Panc1 (cell line): ENCODE results near the gene NEURL2. TPM values are rescaled to one million over a fixed set of nuclear protein-coding genes. Genes with fewer than 3 reads are reported as not detected.

Experiments used
- ATAC-seq: fragments of 200-7000 bp; cut with Tn5 transposase; 2 replicates; pipeline ENCODE4 v1.9.1; 2020; ENCODE audit warnings: mild to moderate bottlenecking, moderate library complexity
- BruUV-seq: library from RNA; stranded (reverse); fragments of 400-500 nt; replicated peaks from 2 replicates; lab custom pipeline; 2021; lab: Mats Ljungman, UMichigan
- CTCF ChIA-PET: fragments of 300-600 bp; sonication (Branson Sonifier 250); formaldehyde crosslinking; loops from one replicate; lab custom pipeline; 2022; ENCODE audit warnings: antibody characterized with exemption; lab: Charles Lee
- POLR2A ChIA-PET: fragments of 300-600 bp; sonication (Branson Sonifier 250); formaldehyde crosslinking; loops from one replicate; lab custom pipeline; 2022; ENCODE audit warnings: antibody characterized with exemption; lab: Charles Lee
- DNase-seq: peaks from one replicate; pipeline ENCODE4 v3.0.0-alpha.2; 2010; ENCODE audit warnings: low read depth, low spot score
- H3K27ac ChIP-seq: 2 replicates; pipeline ENCODE4 v1.5.1; 2011; ENCODE audit warnings: mild to moderate bottlenecking, low read length, inconsistent platforms
- H3K27me3 ChIP-seq: fragments of 200-500 bp; sonication (Bioruptor generic); 2 replicates; pipeline ENCODE4 v1.6.0; 2014; ENCODE audit warnings: low read length, inconsistent platforms; ENCODE audit not compliant: control insufficient read depth, insufficient read depth
- H3K36me3 ChIP-seq: fragments of 200-500 bp; sonication (Bioruptor generic); 2 replicates; pipeline ENCODE4 v1.5.1; 2014; ENCODE audit warnings: inconsistent platforms, mild to moderate bottlenecking, low read length, moderate library complexity; ENCODE audit not compliant: control insufficient read depth, insufficient read depth
- H3K4me1 ChIP-seq: 2 replicates; pipeline ENCODE4 v1.5.1; 2011; ENCODE audit warnings: inconsistent platforms, mild to moderate bottlenecking, low read length, moderate library complexity; ENCODE audit not compliant: control insufficient read depth, insufficient read depth
- H3K4me3 ChIP-seq, 2 experiments: 2 replicates each; pipeline ENCODE4 v1.5.1; 2011 to 2012; ENCODE audit warnings: low read depth in 2 of 2, low read length in 2 of 2, mild to moderate bottlenecking in 2 of 2, inconsistent platforms in 1 of 2, moderate library complexity in 1 of 2
- H3K9me3 ChIP-seq: fragments of 200-500 bp; sonication (Bioruptor generic); 2 replicates; pipeline ENCODE4 v1.5.1; 2014; ENCODE audit warnings: low read depth, mild to moderate bottlenecking, inconsistent platforms, low read length, moderate library complexity; ENCODE audit not compliant: control insufficient read depth, insufficient read depth
- POLR2AphosphoS5 ChIP-seq: IDR thresholded peaks from 2 replicates; pipeline ENCODE4 v1.6.1; 2012; ENCODE audit warnings: mild to moderate bottlenecking, low read depth, low read length, moderate library complexity
- SIN3A ChIP-seq: IDR thresholded peaks from 2 replicates; pipeline ENCODE4 v1.6.1; 2012; ENCODE audit warnings: low read depth, mild to moderate bottlenecking, low read length, moderate library complexity, borderline replicate concordance; ENCODE audit not compliant: insufficient read depth
- TCF7L2 ChIP-seq: IDR thresholded peaks from 2 replicates; pipeline ENCODE4 v1.6.1; 2011; ENCODE audit warnings: mild to moderate bottlenecking, low read depth, low read length, inconsistent platforms
- in situ Hi-C: cut with HindIII; loops from 2 replicates; pipeline ENCODE4 v1.10.0; 2016; ENCODE audit warnings: low sequenced_read_pairs, low pct_unique_long_range_greater_than_20kb
- intact Hi-C: fragments of 100-400 bp; cut with micrococcal nuclease; formaldehyde crosslinking; loops from one replicate; pipeline ENCODE4 v1.10.0; 2022; ENCODE audit not compliant: unreplicated experiment
- total RNA-seq: library from RNA; stranded (reverse); gene quantifications from one replicate; pipeline ENCODE4 v1.2.1, GENCODE V29; 2021; ENCODE audit not compliant: unreplicated experiment
- TF ChIP-seq, protein P1 (sequence below): fragments of 450-650 bp; IDR thresholded peaks from 2 replicates; pipeline ENCODE4 v1.5.1; 2017; ENCODE audit warnings: mild to moderate bottlenecking
- TF ChIP-seq, protein P2 (sequence below), 2 experiments: IDR thresholded peaks; 2 replicates each; pipeline ENCODE4 v1.6.1; 2011 to 2012; ENCODE audit warnings: low read depth in 2 of 2, control low read depth in 1 of 2, low read length in 1 of 2, mild to moderate bottlenecking in 1 of 2, moderate library complexity in 1 of 2; ENCODE audit not compliant: insufficient read depth in 1 of 2

Gene NEURL2
- total RNA-seq, 1 experiment from 2014 or later, result 3.0 TPM

DNA sequence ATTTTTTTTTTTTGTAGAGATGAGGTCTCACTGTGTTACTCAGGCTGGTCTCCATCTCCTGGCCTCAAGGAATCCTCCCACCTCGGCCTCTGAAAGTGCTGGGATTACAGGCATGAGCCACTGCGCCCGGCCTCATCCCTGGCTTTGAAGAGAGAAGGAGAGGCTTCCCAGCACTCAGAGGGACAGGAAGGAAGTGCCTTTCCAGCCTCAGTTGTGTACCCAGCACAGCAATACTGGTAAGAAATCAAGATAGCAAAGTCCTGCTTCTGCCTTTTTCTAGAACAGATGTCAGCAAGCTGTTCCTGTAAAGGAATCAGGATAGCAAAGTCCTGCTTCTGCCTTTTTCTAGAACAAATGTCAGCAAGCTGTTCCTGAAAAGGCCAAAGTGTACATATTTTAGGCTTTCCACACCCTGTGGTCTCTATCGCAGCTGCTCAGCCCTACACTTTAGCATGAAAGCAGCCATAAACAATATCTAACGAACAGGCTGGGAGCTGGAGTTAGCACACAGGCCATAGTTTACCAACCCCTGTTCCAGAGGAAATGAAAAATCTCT lies 27.3 kb upstream of the NEURL2 start:
- H3K27ac ChIP-seq, result no peak overlapping the region
- no peaks in the 10 kb centered on the region for H3K27me3 ChIP-seq
- no peaks in the 10 kb centered on the region for H3K36me3 ChIP-seq
- ATAC-seq (no peak), DNase-seq (no peak)
- H3K4me3 ChIP-seq, result no peak overlapping the region
- ChIA-PET POLR2A (interaction anchor here (0.8 kb wide), 1 partner anchor 19 kb away, joined by 3 read pairs; no protein-coding TSS in a partner anchor), CTCF (no interaction called here)
- intact Hi-C loops (no loop called here), in situ Hi-C loops (no loop called here)
- no TSS peak for BruUV-seq
- no peaks in the 10 kb centered on the region for H3K9me3 ChIP-seq
- no peaks in the 10 kb centered on the region for H3K4me1 ChIP-seq
- no peak for TF ChIP-seq POLR2AphosphoS5
- no peak for TF ChIP-seq SIN3A
- TF ChIP-seq, protein P1, sequence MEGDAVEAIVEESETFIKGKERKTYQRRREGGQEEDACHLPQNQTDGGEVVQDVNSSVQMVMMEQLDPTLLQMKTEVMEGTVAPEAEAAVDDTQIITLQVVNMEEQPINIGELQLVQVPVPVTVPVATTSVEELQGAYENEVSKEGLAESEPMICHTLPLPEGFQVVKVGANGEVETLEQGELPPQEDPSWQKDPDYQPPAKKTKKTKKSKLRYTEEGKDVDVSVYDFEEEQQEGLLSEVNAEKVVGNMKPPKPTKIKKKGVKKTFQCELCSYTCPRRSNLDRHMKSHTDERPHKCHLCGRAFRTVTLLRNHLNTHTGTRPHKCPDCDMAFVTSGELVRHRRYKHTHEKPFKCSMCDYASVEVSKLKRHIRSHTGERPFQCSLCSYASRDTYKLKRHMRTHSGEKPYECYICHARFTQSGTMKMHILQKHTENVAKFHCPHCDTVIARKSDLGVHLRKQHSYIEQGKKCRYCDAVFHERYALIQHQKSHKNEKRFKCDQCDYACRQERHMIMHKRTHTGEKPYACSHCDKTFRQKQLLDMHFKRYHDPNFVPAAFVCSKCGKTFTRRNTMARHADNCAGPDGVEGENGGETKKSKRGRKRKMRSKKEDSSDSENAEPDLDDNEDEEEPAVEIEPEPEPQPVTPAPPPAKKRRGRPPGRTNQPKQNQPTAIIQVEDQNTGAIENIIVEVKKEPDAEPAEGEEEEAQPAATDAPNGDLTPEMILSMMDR, result no peak
- TF ChIP-seq TCF7L2, result no peak
- TF ChIP-seq, protein P2, sequence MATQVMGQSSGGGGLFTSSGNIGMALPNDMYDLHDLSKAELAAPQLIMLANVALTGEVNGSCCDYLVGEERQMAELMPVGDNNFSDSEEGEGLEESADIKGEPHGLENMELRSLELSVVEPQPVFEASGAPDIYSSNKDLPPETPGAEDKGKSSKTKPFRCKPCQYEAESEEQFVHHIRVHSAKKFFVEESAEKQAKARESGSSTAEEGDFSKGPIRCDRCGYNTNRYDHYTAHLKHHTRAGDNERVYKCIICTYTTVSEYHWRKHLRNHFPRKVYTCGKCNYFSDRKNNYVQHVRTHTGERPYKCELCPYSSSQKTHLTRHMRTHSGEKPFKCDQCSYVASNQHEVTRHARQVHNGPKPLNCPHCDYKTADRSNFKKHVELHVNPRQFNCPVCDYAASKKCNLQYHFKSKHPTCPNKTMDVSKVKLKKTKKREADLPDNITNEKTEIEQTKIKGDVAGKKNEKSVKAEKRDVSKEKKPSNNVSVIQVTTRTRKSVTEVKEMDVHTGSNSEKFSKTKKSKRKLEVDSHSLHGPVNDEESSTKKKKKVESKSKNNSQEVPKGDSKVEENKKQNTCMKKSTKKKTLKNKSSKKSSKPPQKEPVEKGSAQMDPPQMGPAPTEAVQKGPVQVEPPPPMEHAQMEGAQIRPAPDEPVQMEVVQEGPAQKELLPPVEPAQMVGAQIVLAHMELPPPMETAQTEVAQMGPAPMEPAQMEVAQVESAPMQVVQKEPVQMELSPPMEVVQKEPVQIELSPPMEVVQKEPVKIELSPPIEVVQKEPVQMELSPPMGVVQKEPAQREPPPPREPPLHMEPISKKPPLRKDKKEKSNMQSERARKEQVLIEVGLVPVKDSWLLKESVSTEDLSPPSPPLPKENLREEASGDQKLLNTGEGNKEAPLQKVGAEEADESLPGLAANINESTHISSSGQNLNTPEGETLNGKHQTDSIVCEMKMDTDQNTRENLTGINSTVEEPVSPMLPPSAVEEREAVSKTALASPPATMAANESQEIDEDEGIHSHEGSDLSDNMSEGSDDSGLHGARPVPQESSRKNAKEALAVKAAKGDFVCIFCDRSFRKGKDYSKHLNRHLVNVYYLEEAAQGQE (IDR thresholded peaks at IDR 0.05; ENCODE audit: insufficient read depth in 1 of 2, low read depth in 2 of 2, low read length in 1 of 2), result no peak

DNA sequence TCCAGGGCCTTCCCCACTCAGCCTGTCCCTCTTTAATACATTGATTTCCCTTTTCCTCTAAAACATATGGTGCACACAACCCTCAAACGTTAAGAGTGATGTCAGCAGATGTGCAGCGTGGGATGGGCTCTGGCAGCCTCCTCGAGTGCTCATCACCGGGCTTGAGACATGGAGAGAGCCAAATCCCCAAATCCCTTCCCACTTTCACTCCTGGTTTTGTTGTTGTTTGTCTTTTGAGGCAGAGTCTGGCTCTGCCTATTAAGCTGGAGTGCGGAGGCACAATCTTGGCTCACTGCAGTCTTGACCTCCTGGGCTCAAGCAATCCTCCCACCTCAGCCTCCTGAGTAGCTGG lies 26.8 kb upstream of the NEURL2 start:
- Histone ChIP-seq H3K9me3 (no peaks in the 10 kb centered on the region), H3K36me3 (no peaks in the 10 kb centered on the region), H3K27me3 (no peaks in the 10 kb centered on the region), H3K27ac (no peak overlapping the region), H3K4me1 (no peaks in the 10 kb centered on the region), H3K4me3 (no peak overlapping the region)
- ATAC-seq (no peak), DNase-seq (no peak)
- in situ Hi-C loops, result no loop called here
- intact Hi-C loops, result no loop called here
- POLR2A ChIA-PET, result interaction anchor here (0.8 kb wide), 1 partner anchor 19 kb away, joined by 3 read pairs; no protein-coding TSS in a partner anchor
- CTCF ChIA-PET, result no interaction called here
- no TSS peak for BruUV-seq
- TF ChIP-seq POLR2AphosphoS5, result no peak
- TF ChIP-seq TCF7L2, result no peak
- TF ChIP-seq, protein P2 (IDR thresholded peaks at IDR 0.05; ENCODE audit: insufficient read depth in 1 of 2, low read depth in 2 of 2, low read length in 1 of 2), result no peak
- no peak for TF ChIP-seq SIN3A
- TF ChIP-seq, protein P1, result no peak
